Measurements from ENCODE around the gene OSBP2. TPM values are rescaled to one million over a fixed set of nuclear protein-coding genes. Genes with fewer than 3 reads are reported as not detected.

OSBP2 gene
- total and polyA plus RNA-seq, 8 donors, result 1.9 to 3.3 (median 2.6) TPM

DNA sequence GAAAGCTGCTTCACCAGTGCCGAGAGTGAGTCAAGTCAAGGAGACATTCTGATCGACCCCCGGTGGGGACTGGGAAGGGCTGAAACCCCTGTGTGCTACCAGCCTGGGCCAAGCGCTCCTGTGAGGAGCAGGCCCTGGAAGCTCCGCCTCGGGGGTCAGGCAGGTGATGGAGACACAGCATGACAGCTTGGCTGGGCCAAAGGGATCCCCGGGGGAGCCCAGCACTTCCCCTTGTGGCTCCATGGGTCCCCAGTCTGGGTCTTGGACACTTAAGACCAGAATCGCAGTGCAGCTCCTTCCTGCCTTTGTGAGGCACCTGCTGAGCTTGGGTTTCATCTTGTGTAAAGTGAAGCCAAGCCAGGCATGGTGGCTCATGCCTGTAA lies 184.7 kb downstream of the OSBP2 start:
- Histone ChIP-seq H3K4me1 (no peaks in the 10 kb centered on the region), H3K9me3 (no peaks in the 10 kb centered on the region), H3K27ac (no peak overlapping the region), H3K36me3 (no peaks in the 10 kb centered on the region), H3K4me3 (no peak overlapping the region), H3K27me3 (no peaks in the 10 kb centered on the region)
- 71 to 77% methylated on average over 8 of the region's 8 CpGs for WGBS, 2 donors
- peak in 2 of 6 donors; percentile 8 to 11 for DNase-seq
- intact Hi-C loops (cut with DNase I), result no loop called here
- no peak for TF ChIP-seq CTCF (IDR thresholded peaks at IDR 0.05)
- FAIRE-seq, result no peak
- no peak for ATAC-seq

- H3K36me3 ChIP-seq, result no peaks in the 10 kb centered on the region
- 89 to 91% methylated on average over 8 of the region's 8 CpGs for WGBS, 2 donors
- H3K4me3 ChIP-seq, result no peak overlapping the region
- no peaks in the 10 kb centered on the region for H3K9me3 ChIP-seq
- no peak for TF ChIP-seq CTCF (IDR thresholded peaks at IDR 0.05)
- intact Hi-C loops (cut with DNase I), result loop anchor here in 1 of 3 donors (10.0 kb wide), 1 partner anchor 115 kb away; no protein-coding TSS in a partner anchor
- no peak overlapping the region for H3K27ac ChIP-seq
- DNase-seq, result peak in 1 of 6 donors; percentile 10
- no peaks in the 10 kb centered on the region for H3K27me3 ChIP-seq
- no peak for FAIRE-seq
- H3K4me1 ChIP-seq, result no peaks in the 10 kb centered on the region
- ATAC-seq, result no peak
These were observed 185.5 kb downstream of the OSBP2 start for GRCh38 chr22:30880181-30880601.

GRCh38 chr22:30880847-30881246 lies 186.2 kb downstream of the OSBP2 start:
- DNase-seq (peak in 1 of 6 donors; percentile 5), ATAC-seq (no peak), FAIRE-seq (no peak)
- WGBS, 2 donors, result 83 to 93% methylated on average over 5 of the region's 5 CpGs
- Histone ChIP-seq H3K36me3 (no peaks in the 10 kb centered on the region), H3K27ac (no peak overlapping the region), H3K4me1 (no peaks in the 10 kb centered on the region), H3K4me3 (no peak overlapping the region), H3K27me3 (no peaks in the 10 kb centered on the region), H3K9me3 (no peaks in the 10 kb centered on the region)
- TF ChIP-seq CTCF (IDR thresholded peaks at IDR 0.05), result no peak
- intact Hi-C loops (cut with DNase I), result loop anchor here in 1 of 3 donors (10.0 kb wide), 1 partner anchor 116 kb away; no protein-coding TSS in a partner anchor

DNA sequence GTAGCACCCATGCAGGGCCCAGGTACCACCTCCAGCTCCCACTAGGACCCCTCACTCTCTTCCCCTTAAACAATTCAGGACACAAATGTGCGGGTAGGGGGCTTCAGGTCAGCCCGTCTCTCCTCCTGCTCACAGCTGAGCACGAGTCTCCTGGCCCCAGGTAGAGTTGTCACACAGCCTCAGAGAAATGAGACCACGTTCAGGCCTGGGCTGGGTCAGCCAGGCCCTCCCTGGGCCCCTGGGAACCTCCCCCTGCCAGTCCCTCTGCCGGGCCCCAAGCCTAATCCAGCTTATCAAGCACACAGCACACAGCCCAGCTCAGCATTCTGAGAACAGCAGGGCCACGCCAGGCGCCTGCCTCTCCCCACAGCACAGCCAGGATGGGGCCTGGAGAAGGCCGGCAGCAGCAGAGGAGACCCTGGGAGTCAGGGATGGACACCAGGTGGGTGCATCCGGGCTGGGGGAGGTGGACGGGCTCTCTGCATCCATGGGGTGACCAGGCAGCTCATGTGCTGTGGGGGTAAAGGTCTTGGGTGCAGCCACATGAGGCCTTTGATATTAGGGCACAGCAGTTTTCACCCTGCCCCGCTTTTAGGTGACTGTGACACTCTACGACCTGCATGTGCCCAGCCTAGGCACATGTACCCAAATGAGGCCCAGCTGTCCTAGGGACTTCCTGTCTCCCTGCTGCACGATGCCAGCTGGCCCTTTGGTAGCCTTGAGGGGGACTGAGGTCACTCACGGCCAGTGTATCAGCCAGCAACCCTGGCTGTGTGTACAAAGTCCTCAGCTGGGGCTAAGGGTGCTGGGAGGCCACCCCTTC lies 186.9 kb downstream of the OSBP2 start:
- peak in 2 of 6 donors; percentile 27 to 37 for DNase-seq
- Histone ChIP-seq H3K9me3 (no peaks in the 10 kb centered on the region), H3K27ac (no peak overlapping the region), H3K36me3 (no peaks in the 10 kb centered on the region), H3K4me3 (no peak overlapping the region), H3K27me3 (no peaks in the 10 kb centered on the region), H3K4me1 (no peaks in the 10 kb centered on the region)
- intact Hi-C loops (cut with DNase I), result loop anchor here in 1 of 3 donors (10.0 kb wide), 1 partner anchor 117 kb away; no protein-coding TSS in a partner anchor
- no peak for FAIRE-seq
- WGBS, 2 donors, result 56 to 67% methylated on average over 14 of the region's 14 CpGs
- no peak for TF ChIP-seq CTCF (IDR thresholded peaks at IDR 0.05)
- ATAC-seq, result peak; percentile 13 to 74 (median 46)

Data from pancreas (tissue), 10 donors.